ENCODE results near the gene GTPBP1.

DNA sequence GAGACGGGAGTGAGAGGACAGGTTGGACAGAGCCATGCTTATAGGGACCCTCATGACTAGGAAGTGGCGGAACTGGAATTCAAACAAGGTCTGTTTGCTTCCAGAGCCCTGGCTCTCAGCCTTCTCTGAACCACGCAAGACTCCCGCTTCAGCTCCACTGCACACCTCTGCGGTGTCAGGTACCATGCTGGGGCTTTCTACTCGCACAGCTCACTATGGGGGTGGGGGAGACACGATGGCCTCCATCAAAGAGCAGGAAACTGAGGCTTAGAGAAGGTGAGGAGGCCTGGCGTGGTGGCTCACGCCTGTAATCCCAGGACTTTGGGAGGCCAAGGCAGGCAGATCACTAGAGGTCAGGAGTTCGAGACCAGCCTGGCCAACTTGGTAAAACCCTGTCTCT lies 35.8 kb downstream of the GTPBP1 start:
- TF ChIP-seq, protein P1, sequence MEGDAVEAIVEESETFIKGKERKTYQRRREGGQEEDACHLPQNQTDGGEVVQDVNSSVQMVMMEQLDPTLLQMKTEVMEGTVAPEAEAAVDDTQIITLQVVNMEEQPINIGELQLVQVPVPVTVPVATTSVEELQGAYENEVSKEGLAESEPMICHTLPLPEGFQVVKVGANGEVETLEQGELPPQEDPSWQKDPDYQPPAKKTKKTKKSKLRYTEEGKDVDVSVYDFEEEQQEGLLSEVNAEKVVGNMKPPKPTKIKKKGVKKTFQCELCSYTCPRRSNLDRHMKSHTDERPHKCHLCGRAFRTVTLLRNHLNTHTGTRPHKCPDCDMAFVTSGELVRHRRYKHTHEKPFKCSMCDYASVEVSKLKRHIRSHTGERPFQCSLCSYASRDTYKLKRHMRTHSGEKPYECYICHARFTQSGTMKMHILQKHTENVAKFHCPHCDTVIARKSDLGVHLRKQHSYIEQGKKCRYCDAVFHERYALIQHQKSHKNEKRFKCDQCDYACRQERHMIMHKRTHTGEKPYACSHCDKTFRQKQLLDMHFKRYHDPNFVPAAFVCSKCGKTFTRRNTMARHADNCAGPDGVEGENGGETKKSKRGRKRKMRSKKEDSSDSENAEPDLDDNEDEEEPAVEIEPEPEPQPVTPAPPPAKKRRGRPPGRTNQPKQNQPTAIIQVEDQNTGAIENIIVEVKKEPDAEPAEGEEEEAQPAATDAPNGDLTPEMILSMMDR (IDR thresholded peaks at IDR 0.05), result no peak
- TF ChIP-seq EZH2 (IDR thresholded peaks at IDR 0.05; ENCODE audit: borderline replicate concordance, insufficient read depth, low read depth, low read length, poor library complexity, severe bottlenecking), result no peak
